Retina (tissue), 1 donor: ENCODE data around the gene PDE4B.
"Not testable (repeated sequence)": the region's sequence is repeated elsewhere in the genome, so short reads cannot be mapped to it uniquely, and the experiment has no call there.

Experiments used
- DNase-seq: peaks from one replicate; pipeline ENCODE4 v3.0.0-alpha.2; 2016

The PDE4B gene

GRCh38 chr1:66405061-66405460 is 612.4 kb downstream of the PDE4B start:
- DNase-seq, result no peak

GRCh38 chr1:66411449-66411848 is 618.8 kb downstream of the PDE4B start:
- DNase-seq, result not testable (repeated sequence)

- no peak for DNase-seq
Measured at GRCh38 chr1:66412704-66413103, 620.0 kb downstream of the PDE4B start.

GRCh38 chr1:66413136-66413837 is 620.6 kb downstream of the PDE4B start:
- no peak for DNase-seq

- no peak for DNase-seq
Measured at GRCh38 chr1:66413838-66414175, 621.1 kb downstream of the PDE4B start.

GRCh38 chr1:66415281-66415680 is 622.6 kb downstream of the PDE4B start:
- DNase-seq, result no peak

- no peak for DNase-seq
Measured at GRCh38 chr1:66415866-66416265, 623.2 kb downstream of the PDE4B start.

- no peak for DNase-seq
Measured at GRCh38 chr1:66416295-66416694, 623.6 kb downstream of the PDE4B start.

- DNase-seq, result no peak
Measured at GRCh38 chr1:66418021-66418420, 625.3 kb downstream of the PDE4B start.

GRCh38 chr1:66420171-66420570 is 627.5 kb downstream of the PDE4B start:
- DNase-seq, result not testable (repeated sequence)

GRCh38 chr1:66420906-66421305 is 628.2 kb downstream of the PDE4B start:
- not testable (repeated sequence) for DNase-seq

GRCh38 chr1:66422804-66423203 is 630.1 kb downstream of the PDE4B start:
- DNase-seq, result no peak
